Sigmoid colon (tissue), 4 donors: ENCODE results near the gene PHF21A.
A peak's percentile ranks its signal among the peaks of the same experiment; 100 is the strongest.

Experiments
- POLR2A ChIP-seq, 2 donors: fragments of 450-650 bp; IDR thresholded peaks; one replicate each; pipeline ENCODE4 v1.6.1; 2016; ENCODE audit warnings: antibody characterized with exemption in 2 of 2, mild to moderate bottlenecking in 2 of 2, moderate library complexity in 2 of 2
- POLR2AphosphoS5 ChIP-seq, 4 donors: sonication (generic); formaldehyde crosslinking; IDR thresholded peaks; one replicate each; pipeline ENCODE4 v1.6.1; 2017; ENCODE audit warnings: antibody characterized with exemption in 4 of 4
- TF ChIP-seq, protein P1 (sequence below), 4 experiments: fragments of 450-650 bp in 3 of 4; fragments of 200-600 bp in 1 of 4; IDR thresholded peaks; one replicate each; pipeline ENCODE4 v1.5.1; 2016 to 2019; ENCODE audit warnings: antibody characterized with exemption in 4 of 4, mild to moderate bottlenecking in 3 of 4, moderate library complexity in 2 of 4

- TF ChIP-seq, protein P1, sequence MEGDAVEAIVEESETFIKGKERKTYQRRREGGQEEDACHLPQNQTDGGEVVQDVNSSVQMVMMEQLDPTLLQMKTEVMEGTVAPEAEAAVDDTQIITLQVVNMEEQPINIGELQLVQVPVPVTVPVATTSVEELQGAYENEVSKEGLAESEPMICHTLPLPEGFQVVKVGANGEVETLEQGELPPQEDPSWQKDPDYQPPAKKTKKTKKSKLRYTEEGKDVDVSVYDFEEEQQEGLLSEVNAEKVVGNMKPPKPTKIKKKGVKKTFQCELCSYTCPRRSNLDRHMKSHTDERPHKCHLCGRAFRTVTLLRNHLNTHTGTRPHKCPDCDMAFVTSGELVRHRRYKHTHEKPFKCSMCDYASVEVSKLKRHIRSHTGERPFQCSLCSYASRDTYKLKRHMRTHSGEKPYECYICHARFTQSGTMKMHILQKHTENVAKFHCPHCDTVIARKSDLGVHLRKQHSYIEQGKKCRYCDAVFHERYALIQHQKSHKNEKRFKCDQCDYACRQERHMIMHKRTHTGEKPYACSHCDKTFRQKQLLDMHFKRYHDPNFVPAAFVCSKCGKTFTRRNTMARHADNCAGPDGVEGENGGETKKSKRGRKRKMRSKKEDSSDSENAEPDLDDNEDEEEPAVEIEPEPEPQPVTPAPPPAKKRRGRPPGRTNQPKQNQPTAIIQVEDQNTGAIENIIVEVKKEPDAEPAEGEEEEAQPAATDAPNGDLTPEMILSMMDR (IDR thresholded peaks at IDR 0.05), result no peak
- TF ChIP-seq POLR2A (IDR thresholded peaks at IDR 0.05) (no peak), POLR2AphosphoS5 (IDR thresholded peaks at IDR 0.05) (peak in 3 of 4 donors; percentile 8 to 39 (median 15))
Measured at GRCh38 chr11:45960387-45961095, 160.7 kb downstream of the PHF21A start.
